Esophagus squamous epithelium (tissue), 5 donors: Measurements from ENCODE around the gene MTHFR. TPM values are rescaled to one million over a fixed set of nuclear protein-coding genes. Genes with fewer than 3 reads are reported as not detected.

Experiments used
- DNase-seq: peaks from one replicate; lab custom pipeline; 2025; lab: John Stamatoyannopoulos, UW
- H3K27ac ChIP-seq, 4 donors: fragments of 200-600 bp; sonication (generic); one replicate each; pipeline ENCODE4 v1.5.1; 2016 to 2019; ENCODE audit warnings: mild to moderate bottlenecking in 1 of 4
- H3K27me3 ChIP-seq, 4 donors: fragments of 200-600 bp; sonication (generic); 1 replicate in 3 of 4; 2 replicates in 1 of 4; pipeline versions ENCODE4 v1.5.1 to v1.6.0; 2017 to 2021; ENCODE audit warnings: antibody characterized with exemption in 1 of 4
- H3K36me3 ChIP-seq, 3 donors: fragments of 200-600 bp; sonication (generic); one replicate each; pipeline ENCODE4 v1.5.1; 2016 to 2019
- H3K4me1 ChIP-seq, 3 donors: fragments of 200-600 bp; sonication (generic); one replicate each; pipeline ENCODE4 v1.5.1; 2017 to 2019
- H3K4me3 ChIP-seq, 4 donors: fragments of 200-600 bp; sonication (generic); 1 replicate in 3 of 4; 2 replicates in 1 of 4; pipeline ENCODE4 v1.5.1; 2016 to 2019; ENCODE audit warnings: mild to moderate bottlenecking in 2 of 4, moderate library complexity in 1 of 4
- H3K9me3 ChIP-seq, 3 donors: fragments of 200-600 bp; sonication (generic); one replicate each; pipeline ENCODE4 v1.5.1; 2016 to 2019
- POLR2A ChIP-seq, 4 donors: fragments of 450-650 bp; IDR thresholded peaks; one replicate each; pipeline ENCODE4 v1.6.1; 2017; ENCODE audit warnings: antibody characterized with exemption in 4 of 4, mild to moderate bottlenecking in 4 of 4, moderate library complexity in 3 of 4
- WGBS, 2 donors: methylation state at CpG; one replicate each; pipeline ENCODE4 v1.1.5; 2018; 5-methylcytosine and 5-hydroxymethylcytosine counted together
- intact Hi-C: fragments of 100-400 bp; cut with DNase I; formaldehyde crosslinking; loops from one replicate; pipeline ENCODE4 v1.15.0; 2022
- total RNA-seq, 4 donors: library from RNA; depleted of rRNA; stranded (reverse); fragments of >200 nt; gene quantifications; one replicate each; pipeline ENCODE4 v1.1.0, GENCODE V29; 2016
- TF ChIP-seq, protein P1 (sequence below), 6 experiments: fragments of 450-650 bp in 4 of 6; fragments of 200-600 bp in 2 of 6; sonication (generic) in 2 of 6; IDR thresholded peaks; one replicate each; pipeline ENCODE4 v1.5.1; 2016 to 2019; ENCODE audit warnings: antibody characterized with exemption in 6 of 6, mild to moderate bottlenecking in 4 of 6, moderate library complexity in 4 of 6
- donor health status: DM: yes; HTN: yes; CAD: no.

Gene MTHFR
- total RNA-seq, 4 donors from 2014 or later: 15.6 to 30.1 (median 25.4) TPM

DNA sequence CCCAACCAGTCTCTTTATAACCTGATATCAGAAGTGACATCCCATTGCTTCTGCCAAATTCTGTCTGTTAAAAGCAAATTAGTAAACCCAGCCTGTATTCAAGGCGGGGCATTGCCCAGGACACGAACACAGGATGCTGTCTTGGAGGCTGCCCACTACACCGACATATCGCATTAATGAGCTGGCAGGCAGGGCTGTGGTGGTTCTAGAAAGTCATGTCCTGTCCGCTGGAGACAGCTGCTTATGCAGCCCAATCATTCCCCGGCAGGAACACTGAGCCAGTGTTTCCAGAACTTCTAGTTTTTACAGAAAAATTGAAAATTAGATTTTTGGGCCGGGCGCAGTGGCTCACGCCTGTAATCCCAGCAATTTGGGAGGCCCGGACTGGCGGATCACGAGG is 24.5 kb downstream of the MTHFR start:
- Histone ChIP-seq H3K27ac (no peak overlapping the region), H3K27me3 (no peaks in the 10 kb centered on the region), H3K4me1 (peaks cover 11 to 19% (median 17%) of the 10 kb centered on the region in 3 donors), H3K4me3 (no peak overlapping the region), H3K9me3 (no peaks in the 10 kb centered on the region), H3K36me3 (no peaks in the 10 kb centered on the region)
- intact Hi-C loops: no loop called here
- TF ChIP-seq POLR2A (IDR thresholded peaks at IDR 0.05): no peak
- TF ChIP-seq, protein P1, sequence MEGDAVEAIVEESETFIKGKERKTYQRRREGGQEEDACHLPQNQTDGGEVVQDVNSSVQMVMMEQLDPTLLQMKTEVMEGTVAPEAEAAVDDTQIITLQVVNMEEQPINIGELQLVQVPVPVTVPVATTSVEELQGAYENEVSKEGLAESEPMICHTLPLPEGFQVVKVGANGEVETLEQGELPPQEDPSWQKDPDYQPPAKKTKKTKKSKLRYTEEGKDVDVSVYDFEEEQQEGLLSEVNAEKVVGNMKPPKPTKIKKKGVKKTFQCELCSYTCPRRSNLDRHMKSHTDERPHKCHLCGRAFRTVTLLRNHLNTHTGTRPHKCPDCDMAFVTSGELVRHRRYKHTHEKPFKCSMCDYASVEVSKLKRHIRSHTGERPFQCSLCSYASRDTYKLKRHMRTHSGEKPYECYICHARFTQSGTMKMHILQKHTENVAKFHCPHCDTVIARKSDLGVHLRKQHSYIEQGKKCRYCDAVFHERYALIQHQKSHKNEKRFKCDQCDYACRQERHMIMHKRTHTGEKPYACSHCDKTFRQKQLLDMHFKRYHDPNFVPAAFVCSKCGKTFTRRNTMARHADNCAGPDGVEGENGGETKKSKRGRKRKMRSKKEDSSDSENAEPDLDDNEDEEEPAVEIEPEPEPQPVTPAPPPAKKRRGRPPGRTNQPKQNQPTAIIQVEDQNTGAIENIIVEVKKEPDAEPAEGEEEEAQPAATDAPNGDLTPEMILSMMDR (IDR thresholded peaks at IDR 0.05): no peak
- WGBS, 2 donors: 79 to 89% methylated on average over 9 to 11 of the region's 12 CpGs
- DNase-seq: no peak

DNA sequence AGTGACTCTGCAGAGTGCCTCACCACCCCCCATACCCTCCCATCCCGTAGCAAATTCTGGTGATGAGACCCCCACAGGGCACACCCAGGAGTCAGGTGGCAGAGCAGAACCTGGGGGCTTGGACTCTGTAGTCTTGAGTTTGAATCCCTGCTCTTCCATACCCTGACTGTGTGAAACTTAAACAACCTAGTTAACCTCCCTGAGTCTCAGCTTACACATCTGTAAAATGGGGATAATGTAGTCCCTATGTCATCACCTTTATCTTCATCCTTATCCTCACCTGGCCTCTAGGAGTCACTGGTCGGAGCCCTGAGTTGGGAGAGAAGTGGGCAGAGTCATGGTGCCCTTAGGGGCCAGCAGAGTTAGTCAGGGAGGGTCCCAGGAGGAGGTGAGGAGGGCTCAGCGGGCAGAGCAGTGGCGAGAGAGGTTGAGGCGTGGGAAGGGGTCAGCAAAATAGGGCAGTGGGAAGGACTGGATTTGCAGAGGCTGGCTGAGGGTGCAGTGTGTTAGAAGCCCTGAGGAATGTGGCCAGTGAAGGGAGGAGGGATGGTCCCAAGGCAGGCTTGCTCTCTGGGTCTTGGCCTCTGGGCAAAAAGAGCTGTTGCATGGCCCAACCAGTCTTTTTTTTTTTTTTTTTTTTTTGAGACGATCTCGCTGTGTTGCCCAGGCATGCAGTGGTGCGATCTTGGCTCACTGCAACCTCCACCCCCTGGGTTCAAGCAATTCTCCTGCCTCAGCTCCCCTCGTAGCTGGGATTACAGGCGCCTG is 25.2 kb downstream of the MTHFR start:
- 65 to 67% methylated on average over 7 to 9 of the region's 10 CpGs for WGBS, 2 donors
- no peak overlapping the region for H3K27ac ChIP-seq
- TF ChIP-seq, protein P1 (IDR thresholded peaks at IDR 0.05): no peak
- TF ChIP-seq POLR2A (IDR thresholded peaks at IDR 0.05): no peak
- no peaks in the 10 kb centered on the region for H3K9me3 ChIP-seq
- no peaks in the 10 kb centered on the region for H3K27me3 ChIP-seq
- intact Hi-C loops: no loop called here
- peaks cover 10 to 15% (median 14%) of the 10 kb centered on the region in 3 donors for H3K4me1 ChIP-seq
- DNase-seq: no peak
- H3K36me3 ChIP-seq: no peaks in the 10 kb centered on the region
- H3K4me3 ChIP-seq: no peak overlapping the region

DNA sequence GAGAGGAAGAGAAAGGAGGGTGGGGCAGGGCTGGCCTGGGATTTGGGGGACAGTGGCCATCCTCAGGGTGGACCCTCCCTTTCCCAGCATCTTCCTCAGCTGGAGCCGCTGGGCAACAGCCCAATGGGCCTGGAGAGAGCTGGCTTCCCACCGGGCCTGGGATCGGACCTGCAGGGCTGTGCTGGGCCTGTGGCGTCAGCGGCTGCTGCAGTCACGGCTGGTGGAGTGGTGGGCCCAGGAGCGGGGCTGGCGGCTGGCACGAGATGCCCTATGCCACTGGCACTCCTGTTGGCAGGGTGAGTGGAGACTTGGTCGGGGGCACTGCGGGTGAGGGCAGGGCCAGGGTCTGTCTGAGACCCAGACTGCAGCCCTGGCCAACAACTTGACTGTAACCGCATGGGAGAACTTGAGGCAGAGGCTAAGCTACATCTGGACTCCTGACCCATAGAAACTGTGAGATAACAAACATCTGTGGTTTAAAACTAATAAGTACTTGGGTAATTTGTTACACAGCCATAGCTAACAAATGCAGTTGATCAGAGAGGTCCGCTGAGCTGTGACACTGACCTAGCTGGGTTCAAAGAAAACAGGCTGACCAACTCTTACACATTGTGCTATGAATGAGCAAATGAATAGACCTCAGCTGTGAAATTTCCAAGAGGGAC is 25.9 kb downstream of the MTHFR start:
- WGBS, 2 donors: 76 to 85% methylated on average over 3 to 4 of the region's 13 CpGs
- Histone ChIP-seq H3K27me3 (no peaks in the 10 kb centered on the region), H3K36me3 (no peaks in the 10 kb centered on the region), H3K4me3 (no peak overlapping the region), H3K27ac (no peak overlapping the region), H3K4me1 (peaks cover 3 to 7% (median 7%) of the 10 kb centered on the region in 3 donors), H3K9me3 (no peaks in the 10 kb centered on the region)
- intact Hi-C loops: no loop called here
- TF ChIP-seq POLR2A (IDR thresholded peaks at IDR 0.05): no peak
- TF ChIP-seq, protein P1 (IDR thresholded peaks at IDR 0.05): no peak
- DNase-seq: no peak

DNA sequence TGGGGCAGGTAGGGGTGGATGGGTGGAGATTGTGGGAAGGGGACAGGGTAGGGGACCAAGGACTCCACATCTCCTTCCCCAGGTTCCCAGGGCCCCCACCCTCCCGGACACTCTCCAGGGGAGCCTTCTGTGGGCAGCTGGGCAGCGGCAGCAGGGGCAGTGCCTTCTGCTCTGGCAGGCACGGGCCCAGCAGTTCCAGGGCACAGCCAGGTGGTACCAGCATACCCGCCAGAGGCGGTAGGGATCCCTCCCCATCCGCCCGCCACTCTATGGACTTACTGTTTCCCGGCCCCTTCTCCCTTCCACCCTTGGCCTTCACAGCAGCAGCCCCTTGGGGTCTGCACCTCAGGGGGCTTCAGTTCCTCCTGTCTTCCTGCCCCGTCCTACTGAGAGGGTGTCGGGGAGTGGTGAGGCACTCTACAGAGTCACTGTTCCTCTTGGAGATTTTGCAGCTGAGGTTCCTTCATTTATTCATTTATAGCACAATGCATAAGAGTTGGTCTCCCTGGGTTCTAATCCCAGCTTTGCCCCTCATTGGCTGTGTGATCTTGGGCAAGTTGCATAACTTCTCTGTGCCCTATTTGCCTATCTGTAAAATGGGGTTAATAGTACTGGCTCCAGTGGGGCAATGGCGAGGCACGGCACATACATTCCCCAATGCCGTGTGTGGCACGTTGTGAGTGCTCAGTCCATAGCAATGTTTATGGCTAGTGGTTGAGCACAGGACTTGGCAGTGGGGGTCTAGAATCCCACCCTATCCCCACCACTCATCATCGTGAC is 26.7 kb downstream of the MTHFR start:
- Histone ChIP-seq H3K27me3 (no peaks in the 10 kb centered on the region), H3K9me3 (no peaks in the 10 kb centered on the region), H3K4me1 (no peaks in the 10 kb centered on the region), H3K36me3 (no peaks in the 10 kb centered on the region), H3K4me3 (no peak overlapping the region), H3K27ac (no peak overlapping the region)
- DNase-seq: no peak
- intact Hi-C loops: no loop called here
- WGBS, 2 donors: 83 to 86% methylated on average over 6 to 9 of the region's 15 CpGs
- TF ChIP-seq, protein P1 (IDR thresholded peaks at IDR 0.05): no peak
- TF ChIP-seq POLR2A (IDR thresholded peaks at IDR 0.05): no peak
